Stomach smooth muscle (tissue), 2 donors: Measurements from ENCODE around the gene ZNF319.

Source experiments
- H3K27ac ChIP-seq: one replicate; pipeline ENCODE4 v1.7.0; 2013; ENCODE audit warnings: mild to moderate bottlenecking, low read length, inconsistent platforms
- H3K27me3 ChIP-seq, 2 donors: one replicate each; pipeline ENCODE4 v1.7.0; 2013; ENCODE audit warnings: low read length in 2 of 2; ENCODE audit not compliant: insufficient read depth in 2 of 2, control insufficient read depth in 1 of 2
- H3K36me3 ChIP-seq, 2 donors: one replicate each; pipeline ENCODE4 v1.7.0; 2013; ENCODE audit warnings: low read length in 2 of 2; ENCODE audit not compliant: control insufficient read depth in 2 of 2, insufficient read depth in 2 of 2
- H3K4me1 ChIP-seq: one replicate; pipeline ENCODE4 v1.7.0; 2013; ENCODE audit warnings: low read length; ENCODE audit not compliant: control insufficient read depth, insufficient read depth
- H3K4me3 ChIP-seq, 2 donors: one replicate each; pipeline ENCODE4 v1.7.0; 2013; ENCODE audit warnings: low read length in 2 of 2
- H3K9ac ChIP-seq, 2 donors: one replicate each; pipeline ENCODE4 v1.7.0; 2013; ENCODE audit warnings: low read length in 2 of 2, mild to moderate bottlenecking in 1 of 2
- H3K9me3 ChIP-seq, 2 donors: one replicate each; pipeline ENCODE4 v1.7.0; 2013; ENCODE audit warnings: low read length in 2 of 2; ENCODE audit not compliant: control insufficient read depth in 2 of 2
- donor health status: healthy.
- donor health status: Pancreatic carcinoma.

Gene ZNF319

GRCh38 chr16:57970970-57971369, 29.5 kb downstream of the ZNF319 start, which contains the start of gene CNGB1:
CNGB1 (minus strand) TSS chr16:57971128; CDS start chr16:57967286, 3,842 bp downstream.
- H3K36me3 ChIP-seq: no peaks in the 10 kb centered on the region
- H3K9ac ChIP-seq: no peak within 1 kb of the TSS
- no peaks in the 10 kb centered on the region for H3K27me3 ChIP-seq
- peaks cover 1% of the 10 kb centered on the region for H3K4me1 ChIP-seq
- no peak within 1 kb of the TSS for H3K4me3 ChIP-seq
- H3K27ac ChIP-seq: no peak within 1 kb of the TSS
- H3K9me3 ChIP-seq: no peaks in the 10 kb centered on the region

DNA sequence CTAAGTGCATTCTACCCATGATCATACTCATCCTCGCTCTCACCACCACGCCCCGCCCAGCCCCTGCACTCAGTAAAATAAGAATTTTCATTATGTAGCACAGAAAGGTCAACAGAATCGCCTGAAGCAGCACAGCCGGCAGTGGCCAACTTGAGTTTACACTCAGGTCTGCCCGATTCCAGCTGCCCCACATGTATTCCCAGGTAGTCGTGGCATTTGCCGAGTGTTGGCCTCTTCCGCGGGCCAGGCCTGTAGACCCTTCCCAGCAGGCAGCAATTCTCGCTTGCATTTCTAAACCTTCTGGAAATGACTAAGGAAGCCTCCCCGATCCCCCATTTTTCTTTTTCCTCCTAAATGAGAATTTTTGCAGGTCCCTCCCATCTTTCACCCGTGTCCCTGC, 30.2 kb downstream of the ZNF319 start:
- no peak overlapping the region for H3K9ac ChIP-seq
- H3K36me3 ChIP-seq: no peaks in the 10 kb centered on the region
- H3K27me3 ChIP-seq: no peaks in the 10 kb centered on the region
- H3K4me3 ChIP-seq: no peak overlapping the region
- no peaks in the 10 kb centered on the region for H3K4me1 ChIP-seq
- no peaks in the 10 kb centered on the region for H3K9me3 ChIP-seq
- no peak overlapping the region for H3K27ac ChIP-seq

GRCh38 chr16:57969451-57970123, 30.9 kb downstream of the ZNF319 start:
- H3K9me3 ChIP-seq: no peaks in the 10 kb centered on the region
- no peak overlapping the region for H3K9ac ChIP-seq
- no peaks in the 10 kb centered on the region for H3K36me3 ChIP-seq
- H3K27me3 ChIP-seq: no peaks in the 10 kb centered on the region
- H3K27ac ChIP-seq: no peak overlapping the region
- no peaks in the 10 kb centered on the region for H3K4me1 ChIP-seq
- no peak overlapping the region for H3K4me3 ChIP-seq

DNA sequence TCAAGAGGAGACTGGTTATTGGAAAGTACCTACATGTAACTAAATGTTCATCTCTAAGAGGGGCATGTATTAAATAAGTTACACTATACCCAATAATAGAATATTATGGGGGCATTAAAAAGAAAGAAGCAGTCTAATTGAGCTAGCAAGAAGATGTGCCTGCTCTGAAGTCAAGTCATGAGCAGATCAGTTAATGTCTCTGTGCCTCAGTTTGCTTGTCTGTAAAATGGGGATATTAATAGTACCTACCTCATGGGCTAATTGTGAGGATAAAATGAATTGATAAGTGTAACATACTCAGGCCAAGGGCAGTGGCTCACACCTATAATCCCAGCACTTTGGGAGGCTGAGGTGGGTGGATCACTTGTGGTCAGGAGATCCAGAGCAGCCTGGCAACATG, 32.6 kb downstream of the ZNF319 start:
- no peaks in the 10 kb centered on the region for H3K9me3 ChIP-seq
- H3K27ac ChIP-seq: no peak overlapping the region
- no peak overlapping the region for H3K9ac ChIP-seq
- H3K4me1 ChIP-seq: no peaks in the 10 kb centered on the region
- H3K36me3 ChIP-seq: no peaks in the 10 kb centered on the region
- H3K27me3 ChIP-seq: no peaks in the 10 kb centered on the region
- H3K4me3 ChIP-seq: no peak overlapping the region

- no peak overlapping the region for H3K27ac ChIP-seq
- no peaks in the 10 kb centered on the region for H3K9me3 ChIP-seq
- no peaks in the 10 kb centered on the region for H3K27me3 ChIP-seq
- H3K36me3 ChIP-seq: no peaks in the 10 kb centered on the region
- H3K4me3 ChIP-seq: no peak overlapping the region
- H3K4me1 ChIP-seq: no peaks in the 10 kb centered on the region
- no peak overlapping the region for H3K9ac ChIP-seq
Observed at GRCh38 chr16:57966986-57967385, 33.5 kb downstream of the ZNF319 start.

- Histone ChIP-seq H3K9ac (no peak overlapping the region), H3K27me3 (no peaks in the 10 kb centered on the region), H3K9me3 (no peaks in the 10 kb centered on the region), H3K4me1 (no peaks in the 10 kb centered on the region), H3K4me3 (no peak overlapping the region), H3K36me3 (no peaks in the 10 kb centered on the region), H3K27ac (no peak overlapping the region)
Observed at GRCh38 chr16:57966204-57966771, 34.2 kb downstream of the ZNF319 start.

DNA sequence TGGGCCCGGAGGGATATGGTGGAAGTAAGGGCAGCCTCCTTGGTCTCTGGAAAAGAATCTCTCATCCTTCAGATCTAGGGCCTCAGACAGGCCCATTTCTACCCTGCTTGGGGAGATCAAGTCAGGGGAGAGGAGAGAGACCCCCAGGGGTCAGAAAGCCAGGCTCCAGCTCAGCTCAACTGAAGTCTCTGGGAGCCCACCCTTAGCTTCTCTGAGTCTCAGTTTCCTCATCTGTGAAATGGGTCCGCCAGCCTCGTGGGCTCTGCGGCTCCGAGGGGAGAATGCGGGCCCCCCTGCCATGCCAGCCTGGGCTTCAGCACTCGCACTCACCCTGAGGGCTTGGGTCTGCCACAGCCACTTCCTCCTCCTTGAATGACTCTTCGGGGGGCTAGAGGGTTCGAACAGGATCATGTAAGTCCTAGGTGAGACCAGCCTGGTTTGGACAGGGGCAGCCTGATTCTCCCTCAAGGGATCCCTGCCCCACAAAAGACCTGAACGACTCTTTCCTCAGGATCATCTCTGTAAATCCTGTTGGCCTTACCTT, 36.2 kb downstream of the ZNF319 start:
- no peak overlapping the region for H3K4me3 ChIP-seq
- H3K27ac ChIP-seq: no peak overlapping the region
- H3K36me3 ChIP-seq: no peaks in the 10 kb centered on the region
- H3K27me3 ChIP-seq: no peaks in the 10 kb centered on the region
- no peaks in the 10 kb centered on the region for H3K4me1 ChIP-seq
- H3K9ac ChIP-seq: no peak overlapping the region
- H3K9me3 ChIP-seq: no peaks in the 10 kb centered on the region

GRCh38 chr16:57962756-57963155, 37.7 kb downstream of the ZNF319 start:
- Histone ChIP-seq H3K4me3 (no peak overlapping the region), H3K27me3 (no peaks in the 10 kb centered on the region), H3K9ac (no peak overlapping the region), H3K9me3 (no peaks in the 10 kb centered on the region), H3K36me3 (no peaks in the 10 kb centered on the region), H3K4me1 (no peaks in the 10 kb centered on the region), H3K27ac (no peak overlapping the region)

GRCh38 chr16:57962046-57962445, 38.4 kb downstream of the ZNF319 start:
- Histone ChIP-seq H3K4me1 (no peaks in the 10 kb centered on the region), H3K36me3 (no peaks in the 10 kb centered on the region), H3K9ac (no peak overlapping the region), H3K4me3 (no peak overlapping the region), H3K27me3 (no peaks in the 10 kb centered on the region), H3K27ac (no peak overlapping the region), H3K9me3 (no peaks in the 10 kb centered on the region)

DNA sequence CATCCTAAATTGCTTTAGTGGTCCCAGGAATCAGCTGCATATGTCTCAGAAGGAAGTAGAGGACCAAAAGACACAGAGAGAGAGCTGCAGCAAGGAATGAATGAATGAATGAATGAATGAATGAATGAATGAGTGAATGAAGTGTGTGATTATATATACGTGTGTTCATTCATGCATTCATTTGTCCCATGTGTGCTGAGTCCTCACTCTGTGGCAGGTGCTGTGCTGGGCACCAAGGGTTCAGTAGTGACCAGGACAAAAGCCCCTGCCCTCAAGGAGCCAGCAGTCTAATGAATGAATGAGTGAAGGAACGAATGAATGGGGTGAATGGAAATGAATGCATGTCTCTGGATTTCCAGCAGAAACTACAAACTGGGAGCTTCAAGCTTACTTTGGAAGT, 38.9 kb downstream of the ZNF319 start:
- no peak overlapping the region for H3K27ac ChIP-seq
- no peaks in the 10 kb centered on the region for H3K36me3 ChIP-seq
- H3K9ac ChIP-seq: no peak overlapping the region
- H3K27me3 ChIP-seq: no peaks in the 10 kb centered on the region
- no peaks in the 10 kb centered on the region for H3K4me1 ChIP-seq
- no peaks in the 10 kb centered on the region for H3K9me3 ChIP-seq
- H3K4me3 ChIP-seq: no peak overlapping the region

- no peak overlapping the region for H3K9ac ChIP-seq
- H3K27me3 ChIP-seq: no peaks in the 10 kb centered on the region
- no peak overlapping the region for H3K27ac ChIP-seq
- H3K9me3 ChIP-seq: no peaks in the 10 kb centered on the region
- H3K4me1 ChIP-seq: no peaks in the 10 kb centered on the region
- H3K36me3 ChIP-seq: no peaks in the 10 kb centered on the region
- H3K4me3 ChIP-seq: no peak overlapping the region
Observed at GRCh38 chr16:57960826-57961472, 39.5 kb downstream of the ZNF319 start.
